AG09319 (cell line): ENCODE results near the gene NR2C1.
A peak's percentile ranks its signal among the peaks of the same experiment; 100 is the strongest.
"Not testable (repeated sequence)": the region's sequence is repeated elsewhere in the genome, so short reads cannot be mapped to it uniquely, and the experiment has no call there.

ENCODE experiments used
- DNase-seq: peaks from one replicate; pipeline ENCODE4 v3.0.0-alpha.2; 2010; ENCODE audit warnings: low read depth; ENCODE audit errors: extremely low read depth
- TF ChIP-seq, protein P1 (sequence below): IDR thresholded peaks from 2 replicates; pipeline ENCODE4 v1.5.1; 2011; ENCODE audit warnings: low read depth, mild to moderate bottlenecking, inconsistent platforms, low read length, moderate library complexity

Gene NR2C1

GRCh38 chr12:95114766-95115405, 41.5 kb upstream of the NR2C1 start:
- TF ChIP-seq, protein P1, sequence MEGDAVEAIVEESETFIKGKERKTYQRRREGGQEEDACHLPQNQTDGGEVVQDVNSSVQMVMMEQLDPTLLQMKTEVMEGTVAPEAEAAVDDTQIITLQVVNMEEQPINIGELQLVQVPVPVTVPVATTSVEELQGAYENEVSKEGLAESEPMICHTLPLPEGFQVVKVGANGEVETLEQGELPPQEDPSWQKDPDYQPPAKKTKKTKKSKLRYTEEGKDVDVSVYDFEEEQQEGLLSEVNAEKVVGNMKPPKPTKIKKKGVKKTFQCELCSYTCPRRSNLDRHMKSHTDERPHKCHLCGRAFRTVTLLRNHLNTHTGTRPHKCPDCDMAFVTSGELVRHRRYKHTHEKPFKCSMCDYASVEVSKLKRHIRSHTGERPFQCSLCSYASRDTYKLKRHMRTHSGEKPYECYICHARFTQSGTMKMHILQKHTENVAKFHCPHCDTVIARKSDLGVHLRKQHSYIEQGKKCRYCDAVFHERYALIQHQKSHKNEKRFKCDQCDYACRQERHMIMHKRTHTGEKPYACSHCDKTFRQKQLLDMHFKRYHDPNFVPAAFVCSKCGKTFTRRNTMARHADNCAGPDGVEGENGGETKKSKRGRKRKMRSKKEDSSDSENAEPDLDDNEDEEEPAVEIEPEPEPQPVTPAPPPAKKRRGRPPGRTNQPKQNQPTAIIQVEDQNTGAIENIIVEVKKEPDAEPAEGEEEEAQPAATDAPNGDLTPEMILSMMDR, result no peak
- DNase-seq, result no peak

DNA sequence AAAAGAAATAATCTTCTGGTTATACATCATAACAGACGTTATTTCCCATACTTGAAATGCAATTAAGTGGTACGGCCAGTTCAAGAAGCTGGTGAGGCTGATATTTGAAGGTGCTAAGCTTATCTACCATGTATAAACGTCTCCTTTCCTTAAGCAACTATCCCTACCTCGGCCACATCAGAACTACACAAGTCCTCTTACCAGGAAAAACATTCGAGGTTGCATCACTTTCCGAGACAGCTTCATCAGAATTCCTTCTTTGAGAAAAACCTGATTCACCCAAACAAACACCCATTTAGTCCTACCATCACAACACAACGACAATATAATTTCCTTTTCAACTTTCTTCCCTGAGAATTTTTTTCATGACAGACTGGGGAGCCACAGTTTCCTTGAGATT, 33.9 kb upstream of the NR2C1 start:
- DNase-seq, result no peak
- TF ChIP-seq, protein P1, result no peak

DNA sequence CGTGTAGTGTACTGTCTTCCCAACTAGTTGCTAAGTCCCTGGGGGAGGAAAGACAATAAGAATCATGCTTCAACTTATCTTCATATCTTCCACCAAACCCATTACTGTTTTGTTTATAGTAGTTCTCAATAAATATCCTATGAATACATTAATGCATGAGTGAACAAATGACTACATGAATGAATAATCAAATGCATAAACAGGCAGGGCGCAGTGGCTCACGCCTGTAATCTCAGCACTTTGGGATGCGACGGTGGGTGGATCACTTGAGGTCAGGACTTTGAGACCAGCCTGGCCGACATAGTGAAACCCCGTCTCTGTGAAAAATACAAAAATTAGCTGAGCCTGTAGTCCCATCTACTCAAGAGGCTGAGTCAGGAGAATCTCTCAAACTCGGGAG, 32.1 kb upstream of the NR2C1 start:
- DNase-seq, result no peak
- TF ChIP-seq, protein P1, result no peak

- TF ChIP-seq, protein P1, result no peak
- DNase-seq, result no peak
Observed at GRCh38 chr12:95104919-95105452, 31.6 kb upstream of the NR2C1 start.

GRCh38 chr12:95102916-95103671, 29.7 kb upstream of the NR2C1 start:
- TF ChIP-seq, protein P1, result no peak
- peak; percentile 52 for DNase-seq

GRCh38 chr12:95101957-95102356, 28.5 kb upstream of the NR2C1 start:
- DNase-seq, result not testable (repeated sequence)

- TF ChIP-seq, protein P1, result no peak
- DNase-seq, result no peak
Observed at GRCh38 chr12:95100264-95101190, 27.1 kb upstream of the NR2C1 start.
